K562 (cell line): Measurements from ENCODE around the gene NFXL1. TPM values are rescaled to one million over a fixed set of nuclear protein-coding genes. Genes with fewer than 3 reads are reported as not detected.

Experiments used
- ARHGAP35 ChIP-seq: fragments of 450-650 bp; IDR thresholded peaks from 2 replicates; pipeline ENCODE4 v1.6.1; 2018; ENCODE audit not compliant: partially characterized antibody
- GTF2E2 ChIP-seq: fragments of 200-800 bp; sonication (Bioruptor generic); IDR thresholded peaks from 2 replicates; pipeline ENCODE4 v1.6.1; 2016; ENCODE audit warnings: missing genetic modification characterization, missing compliant biosample characterization
- HNRNPLL ChIP-seq: fragments of 200-400 bp; formaldehyde crosslinking; IDR thresholded peaks from 2 replicates; pipeline ENCODE4 v1.6.1; 2017; ENCODE audit warnings: low read length, low read depth, mild to moderate bottlenecking; ENCODE audit not compliant: poor library complexity, severe bottlenecking
- KDM5B ChIP-seq: fragments of 200-600 bp; sonication (generic); IDR thresholded peaks from 2 replicates; pipeline ENCODE4 v1.6.1; 2012; ENCODE audit warnings: low read depth, mild to moderate bottlenecking, moderate library complexity, low read length, control low read depth, inconsistent platforms; ENCODE audit not compliant: insufficient replicate concordance
- PCBP2 ChIP-seq: fragments of 200-400 bp; formaldehyde crosslinking; IDR thresholded peaks from 2 replicates; pipeline ENCODE4 v1.6.1; 2018; ENCODE audit warnings: low read length, low read depth, mild to moderate bottlenecking, moderate library complexity; ENCODE audit not compliant: poor library complexity, severe bottlenecking
- PTBP1 ChIP-seq: fragments of 200-400 bp; formaldehyde crosslinking; IDR thresholded peaks from 2 replicates; pipeline ENCODE4 v1.6.1; 2017; ENCODE audit warnings: low read depth, low read length
- TAF9B ChIP-seq: fragments of 450-650 bp; IDR thresholded peaks from 2 replicates; pipeline ENCODE4 v1.6.1; 2018; ENCODE audit warnings: mild to moderate bottlenecking; ENCODE audit not compliant: partially characterized antibody
- TEAD4 ChIP-seq, 2 experiments: sonication (generic) in 1 of 2; formaldehyde crosslinking in 1 of 2; IDR thresholded peaks; 2 replicates each; pipeline versions ENCODE4 v1.6.1 to v1.8.0; 2012 to 2022; ENCODE audit warnings: borderline replicate concordance in 1 of 2, inconsistent platforms in 1 of 2, low read length in 1 of 2, mild to moderate bottlenecking in 1 of 2, missing genetic modification reagents in 1 of 2
- YY1 ChIP-seq, 3 experiments: IDR thresholded peaks; 2 replicates each; pipeline ENCODE4 v1.6.1; 2011; ENCODE audit warnings: low read length in 2 of 3, mild to moderate bottlenecking in 2 of 3, moderate library complexity in 2 of 3, borderline replicate concordance in 1 of 3, control low read depth in 1 of 3, low read depth in 1 of 3; ENCODE audit not compliant: insufficient read depth in 3 of 3, insufficient replicate concordance in 2 of 3, control insufficient read depth in 1 of 3, insufficient read length in 1 of 3; ENCODE audit errors: extremely low read depth in 1 of 3
- ZNF133 ChIP-seq: fragments of 250-450 bp; sonication (Bioruptor Pico); IDR thresholded peaks from 2 replicates; pipeline ENCODE4 v1.4.0; 2020; ENCODE audit warnings: mild to moderate bottlenecking
- ZNF354B ChIP-seq: fragments of 250-450 bp; sonication (Bioruptor Pico); IDR thresholded peaks from 2 replicates; pipeline ENCODE4 v1.4.0; 2020
- ZNF561 ChIP-seq: fragments of 450-650 bp; formaldehyde crosslinking; conservative IDR thresholded peaks from 2 replicates; pipeline ENCODE4 v1.4.0; 2020; ENCODE audit warnings: mild to moderate bottlenecking, moderate library complexity
- polyA plus RNA-seq, 8 experiments: library from polyadenylated mRNA; depleted of rRNA in 4 of 8; stranded (reverse) in 5 of 8; unstranded in 3 of 8; fragments of >200 nt; fragmentation: Nextera tagmentation in 2 of 8; fragmentation: Illumina TruSeq in 1 of 8; extraction: Ambion mirVana in 2 of 8; extraction: Trizol in 1 of 8; gene quantifications; 2 replicates each; pipeline versions ENCODE4 v1.2.1 to v1.2.3, GENCODE V29; 2011 to 2014; ENCODE audit warnings: inconsistent platforms in 1 of 8, missing spikeins in 1 of 8
- total RNA-seq, 7 experiments: library from RNA; depleted of rRNA in 6 of 7; stranded (reverse); fragments of >200 nt in 6 of 7; fragmentation: Illumina TruSeq in 2 of 7; extraction: Trizol in 2 of 7; gene quantifications; 2 replicates each; pipeline versions ENCODE4 v1.2.1 to v1.2.3, GENCODE V29; 2011 to 2021; ENCODE audit warnings: low replicate concordance in 1 of 7
- TF ChIP-seq, protein P1 (sequence below): fragments of 450-650 bp; IDR thresholded peaks from 2 replicates; pipeline ENCODE4 v1.7.0; 2016; ENCODE audit warnings: borderline replicate concordance
- TF ChIP-seq, protein P2 (sequence below), 2 experiments: fragments of 450-650 bp in 1 of 2; sonication (generic) in 1 of 2; formaldehyde crosslinking in 1 of 2; IDR thresholded peaks; 2 replicates each; pipeline versions ENCODE4 v1.7.1 to v1.9.0; 2016 to 2022; ENCODE audit warnings: inconsistent platforms in 1 of 2, mild to moderate bottlenecking in 1 of 2, missing genetic modification reagents in 1 of 2

Gene NFXL1
- total and polyA plus RNA-seq, 9 of the 15 experiments (the other 6 are each of a cell fraction or from before 2014, with no cell fraction given): 7.5 to 27.0 (median 10.6) TPM

DNA sequence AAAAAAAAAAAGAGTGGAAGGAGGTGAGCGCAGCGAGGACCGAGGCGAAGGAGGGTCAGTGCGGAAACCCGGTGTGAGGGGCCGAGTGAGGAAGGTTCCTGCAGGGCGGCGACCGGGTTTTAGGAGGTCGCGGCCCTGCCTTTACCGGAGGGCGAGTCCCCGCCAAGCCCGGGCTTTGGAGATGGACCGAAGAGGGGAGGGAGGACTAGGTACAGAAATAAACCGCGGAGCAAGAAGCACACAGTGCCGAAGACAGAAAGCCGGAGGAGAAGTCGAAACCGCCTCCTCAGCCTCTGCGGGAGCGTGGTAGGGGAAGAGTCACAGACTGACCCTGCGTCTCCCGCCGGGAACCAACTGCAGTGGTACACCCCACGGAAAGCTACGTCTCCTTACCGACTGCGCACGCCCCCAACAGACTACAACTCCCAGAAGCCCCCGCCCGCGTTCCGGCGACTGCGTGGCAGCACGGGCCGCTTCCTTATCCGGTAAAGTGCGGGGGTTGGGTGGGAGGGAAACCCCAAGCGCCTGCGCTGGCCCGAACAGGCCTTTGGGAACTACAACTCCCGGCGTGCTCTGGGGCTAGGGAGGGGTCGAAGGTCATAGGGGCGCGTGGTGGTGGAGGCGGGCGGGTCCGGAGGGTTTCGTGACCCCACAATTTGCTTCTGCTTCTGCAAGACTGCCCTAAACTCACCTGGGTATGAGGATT, at the start of gene NFXL1 (continued):
- TF ChIP-seq YY1 (IDR thresholded peaks at IDR 0.05; ENCODE audit: borderline replicate concordance in 1 of 3, control insufficient read depth in 1 of 3, extremely low read depth in 1 of 3, insufficient read depth in 3 of 3, insufficient read length in 1 of 3, insufficient replicate concordance in 2 of 3, low read depth in 1 of 3, low read length in 2 of 3) (peak in 2 of 3 experiments; percentile 2 to 62), TAF9B (peak; percentile 62), TEAD4 (IDR thresholded peaks at IDR 0.05; ENCODE audit: low read length) (peak; percentile 4; the same call in 1 of the 2 replicates), TEAD4 (CRISPR knock-in tag; IDR thresholded peaks at IDR 0.05; ENCODE audit: borderline replicate concordance) (no peak), ZNF354B (CRISPR knock-in tag) (no peak), HNRNPLL (peak; percentile 93), PTBP1 (0 out of 2 replicates have a peak, but pooled peaks have one; percentile 21), ARHGAP35 (no peak), ZNF561 (CRISPR knock-in tag) (no peak), ZNF133 (CRISPR knock-in tag) (no peak), PCBP2 (no peak), GTF2E2 (tag) (0 out of 2 replicates have a peak, but pooled peaks have one; percentile 12), KDM5B (peak; percentile 76)
- TF ChIP-seq, protein P1, sequence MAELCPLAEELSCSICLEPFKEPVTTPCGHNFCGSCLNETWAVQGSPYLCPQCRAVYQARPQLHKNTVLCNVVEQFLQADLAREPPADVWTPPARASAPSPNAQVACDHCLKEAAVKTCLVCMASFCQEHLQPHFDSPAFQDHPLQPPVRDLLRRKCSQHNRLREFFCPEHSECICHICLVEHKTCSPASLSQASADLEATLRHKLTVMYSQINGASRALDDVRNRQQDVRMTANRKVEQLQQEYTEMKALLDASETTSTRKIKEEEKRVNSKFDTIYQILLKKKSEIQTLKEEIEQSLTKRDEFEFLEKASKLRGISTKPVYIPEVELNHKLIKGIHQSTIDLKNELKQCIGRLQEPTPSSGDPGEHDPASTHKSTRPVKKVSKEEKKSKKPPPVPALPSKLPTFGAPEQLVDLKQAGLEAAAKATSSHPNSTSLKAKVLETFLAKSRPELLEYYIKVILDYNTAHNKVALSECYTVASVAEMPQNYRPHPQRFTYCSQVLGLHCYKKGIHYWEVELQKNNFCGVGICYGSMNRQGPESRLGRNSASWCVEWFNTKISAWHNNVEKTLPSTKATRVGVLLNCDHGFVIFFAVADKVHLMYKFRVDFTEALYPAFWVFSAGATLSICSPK: no peak
- TF ChIP-seq, protein P2, sequence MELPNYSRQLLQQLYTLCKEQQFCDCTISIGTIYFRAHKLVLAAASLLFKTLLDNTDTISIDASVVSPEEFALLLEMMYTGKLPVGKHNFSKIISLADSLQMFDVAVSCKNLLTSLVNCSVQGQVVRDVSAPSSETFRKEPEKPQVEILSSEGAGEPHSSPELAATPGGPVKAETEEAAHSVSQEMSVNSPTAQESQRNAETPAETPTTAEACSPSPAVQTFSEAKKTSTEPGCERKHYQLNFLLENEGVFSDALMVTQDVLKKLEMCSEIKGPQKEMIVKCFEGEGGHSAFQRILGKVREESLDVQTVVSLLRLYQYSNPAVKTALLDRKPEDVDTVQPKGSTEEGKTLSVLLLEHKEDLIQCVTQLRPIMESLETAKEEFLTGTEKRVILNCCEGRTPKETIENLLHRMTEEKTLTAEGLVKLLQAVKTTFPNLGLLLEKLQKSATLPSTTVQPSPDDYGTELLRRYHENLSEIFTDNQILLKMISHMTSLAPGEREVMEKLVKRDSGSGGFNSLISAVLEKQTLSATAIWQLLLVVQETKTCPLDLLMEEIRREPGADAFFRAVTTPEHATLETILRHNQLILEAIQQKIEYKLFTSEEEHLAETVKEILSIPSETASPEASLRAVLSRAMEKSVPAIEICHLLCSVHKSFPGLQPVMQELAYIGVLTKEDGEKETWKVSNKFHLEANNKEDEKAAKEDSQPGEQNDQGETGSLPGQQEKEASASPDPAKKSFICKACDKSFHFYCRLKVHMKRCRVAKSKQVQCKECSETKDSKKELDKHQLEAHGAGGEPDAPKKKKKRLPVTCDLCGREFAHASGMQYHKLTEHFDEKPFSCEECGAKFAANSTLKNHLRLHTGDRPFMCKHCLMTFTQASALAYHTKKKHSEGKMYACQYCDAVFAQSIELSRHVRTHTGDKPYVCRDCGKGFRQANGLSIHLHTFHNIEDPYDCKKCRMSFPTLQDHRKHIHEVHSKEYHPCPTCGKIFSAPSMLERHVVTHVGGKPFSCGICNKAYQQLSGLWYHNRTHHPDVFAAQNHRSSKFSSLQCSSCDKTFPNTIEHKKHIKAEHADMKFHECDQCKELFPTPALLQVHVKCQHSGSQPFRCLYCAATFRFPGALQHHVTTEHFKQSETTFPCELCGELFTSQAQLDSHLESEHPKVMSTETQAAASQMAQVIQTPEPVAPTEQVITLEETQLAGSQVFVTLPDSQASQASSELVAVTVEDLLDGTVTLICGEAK (IDR thresholded peaks at IDR 0.05): peak; percentile 93
- TF ChIP-seq, protein P2 (CRISPR knock-in tag; IDR thresholded peaks at IDR 0.05): no peak
